Inflammatory macrophage treated with lipopolysaccharide for 4 hours (primary cell): ENCODE results near the gene VSTM2B.
"Not testable (repeated sequence)": the region's sequence is repeated elsewhere in the genome, so short reads cannot be mapped to it uniquely, and the experiment has no call there.

Experiments used
- DNase-seq: peaks from one replicate; pipeline ENCODE4 v3.0.0-alpha.2; 2020

The VSTM2B gene

DNA sequence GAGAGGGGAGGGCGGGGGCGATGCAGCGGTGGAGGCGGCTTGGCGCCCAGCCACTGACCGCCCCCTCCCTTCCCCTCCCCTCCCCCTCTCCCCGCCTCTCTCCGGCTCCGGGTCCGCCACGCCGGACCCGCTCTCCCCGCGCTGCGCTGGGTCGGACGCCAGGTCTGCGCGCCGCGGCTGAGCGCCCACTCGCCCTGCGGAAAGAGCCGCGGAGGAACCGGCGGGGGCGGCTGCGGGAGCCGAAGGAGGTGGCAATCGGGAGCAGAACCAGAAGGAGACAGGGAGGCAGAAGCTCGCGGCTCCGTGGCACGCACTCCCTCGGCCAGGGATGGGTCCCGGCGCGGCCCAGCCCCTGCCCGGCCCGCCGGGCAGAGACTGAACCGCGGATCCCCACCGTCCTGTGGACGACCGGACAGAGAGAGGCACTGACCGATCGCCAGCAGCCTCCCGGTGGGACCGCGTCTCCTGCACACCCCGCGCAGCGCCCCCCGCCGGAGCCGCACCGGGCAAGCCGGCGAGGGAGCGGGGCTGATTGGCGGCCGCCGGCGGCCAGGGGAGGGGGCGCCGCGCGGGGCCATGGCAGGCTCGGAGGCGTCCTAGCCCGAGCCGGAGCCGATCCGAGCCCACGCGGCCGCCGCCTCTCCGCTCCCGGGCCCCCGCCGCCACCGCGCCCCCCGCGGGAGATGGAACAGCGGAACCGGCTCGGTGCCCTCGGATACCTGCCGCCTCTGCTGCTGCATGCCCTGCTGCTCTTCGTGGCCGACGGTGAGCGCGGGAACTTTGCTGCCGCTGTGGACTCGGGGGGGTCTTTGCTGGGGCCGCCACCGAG, at the start of gene VSTM2B:
Gene VSTM2B, plus strand, starts transcription at position 94 of the 829 bp plus-strand sequence. Its CDS starts 590 bp downstream, at position 684.
- no peak for DNase-seq

DNA sequence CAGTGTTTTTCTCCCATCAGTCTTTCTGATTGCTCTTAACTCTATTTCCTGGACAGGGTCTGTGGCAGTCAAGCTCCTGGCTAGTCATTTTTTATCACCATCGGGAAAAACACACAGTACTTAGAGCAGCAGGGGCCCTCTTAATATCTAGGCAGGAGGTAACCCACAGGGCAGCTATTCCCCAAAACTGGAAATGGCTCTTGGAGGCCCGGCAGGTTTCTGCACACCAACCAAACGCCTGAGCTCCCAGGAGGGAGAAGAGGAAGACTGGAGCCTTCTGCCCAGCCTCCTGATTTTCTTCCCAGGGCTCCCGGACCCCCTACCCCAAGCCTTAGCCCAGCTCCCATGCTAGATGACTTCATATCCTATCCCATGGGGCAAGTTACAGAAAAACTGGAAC, 49.3 kb upstream of the VSTM2B start:
- no peak for DNase-seq

DNA sequence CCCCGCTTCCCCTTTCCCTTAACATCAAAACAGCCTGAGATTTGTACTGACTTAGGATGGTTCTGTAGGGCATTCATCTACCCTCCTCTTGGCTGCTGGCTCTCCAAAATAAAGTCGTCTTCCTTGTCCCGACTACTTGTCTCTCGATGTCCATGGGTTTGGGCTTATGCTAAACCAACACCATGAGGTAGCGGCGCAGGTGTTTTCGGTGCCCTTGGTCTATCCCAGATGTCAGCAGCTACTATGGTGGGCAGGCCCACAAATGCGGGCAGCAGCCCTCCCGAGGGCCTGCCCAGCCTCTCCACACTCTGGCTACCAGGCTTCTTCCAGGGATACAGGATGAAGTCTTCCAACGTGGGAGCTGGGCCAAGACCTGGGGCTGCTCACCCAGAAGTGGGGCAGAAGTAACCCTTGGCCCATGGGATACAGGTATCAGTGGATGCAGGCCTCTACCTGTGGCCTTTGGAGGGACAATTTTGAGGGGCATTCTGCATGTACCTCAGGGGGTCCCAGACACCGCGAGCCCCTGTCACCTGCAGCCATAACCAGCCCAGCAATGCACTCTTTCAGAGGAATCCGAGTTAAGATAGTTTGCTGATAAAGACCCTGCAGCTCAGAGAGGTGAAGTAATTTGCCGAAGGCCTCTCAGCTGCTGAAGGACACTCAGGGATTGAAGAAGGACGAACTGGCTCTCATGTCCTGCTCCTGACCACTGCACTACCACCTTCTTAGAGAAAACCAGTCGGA, 47.8 kb upstream of the VSTM2B start:
- DNase-seq: no peak

DNA sequence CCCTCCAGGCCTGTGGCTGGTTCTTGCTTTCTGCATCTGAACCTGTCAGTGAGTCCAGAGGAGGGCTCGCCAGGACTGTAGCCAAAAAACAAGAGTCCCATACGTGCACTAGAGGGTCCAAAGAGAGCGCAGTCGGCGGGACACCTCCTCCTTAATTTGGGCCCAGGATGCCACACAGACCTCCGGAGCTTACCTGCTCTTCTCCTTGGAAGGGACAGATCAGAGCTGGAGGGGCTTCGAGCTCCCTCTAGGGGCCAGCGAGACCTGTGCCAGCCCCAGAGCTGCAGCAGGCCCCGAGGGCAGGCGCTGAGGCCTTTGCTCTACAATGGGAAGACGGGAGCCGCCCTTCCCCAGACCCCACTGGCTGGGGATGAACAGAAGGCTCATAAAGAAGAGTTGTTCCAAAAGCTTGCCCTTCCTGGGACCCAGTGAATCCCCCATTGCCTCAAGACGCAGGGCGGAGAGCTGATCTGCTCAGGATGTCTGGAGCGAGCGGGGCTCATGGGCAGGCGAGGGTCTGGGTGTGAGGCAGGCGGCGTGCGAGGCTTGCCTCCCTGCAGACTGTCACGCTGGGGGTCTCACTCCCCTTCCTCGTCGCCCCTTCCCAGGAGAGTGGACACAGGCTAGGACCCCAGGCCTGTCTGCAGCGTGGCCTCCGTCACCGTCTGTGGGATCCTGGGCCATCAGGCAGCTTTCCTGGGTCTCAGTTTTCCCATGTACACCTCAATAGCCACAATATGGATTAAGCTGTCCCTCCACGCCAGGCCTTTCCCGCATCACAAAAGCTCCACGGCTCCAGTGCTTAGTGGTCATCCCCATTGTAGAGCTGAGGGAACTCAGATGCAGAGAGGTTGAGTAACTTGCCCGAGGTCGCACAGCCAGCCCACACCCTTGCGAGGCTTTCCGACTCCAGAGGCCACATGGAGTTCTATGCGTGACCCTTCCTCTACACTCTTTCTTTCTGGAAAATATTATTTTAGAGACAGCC, 46.9 kb upstream of the VSTM2B start:
- DNase-seq: no peak

GRCh38 chr19:29479941-29480340, 45.9 kb upstream of the VSTM2B start:
- DNase-seq: no peak

DNA sequence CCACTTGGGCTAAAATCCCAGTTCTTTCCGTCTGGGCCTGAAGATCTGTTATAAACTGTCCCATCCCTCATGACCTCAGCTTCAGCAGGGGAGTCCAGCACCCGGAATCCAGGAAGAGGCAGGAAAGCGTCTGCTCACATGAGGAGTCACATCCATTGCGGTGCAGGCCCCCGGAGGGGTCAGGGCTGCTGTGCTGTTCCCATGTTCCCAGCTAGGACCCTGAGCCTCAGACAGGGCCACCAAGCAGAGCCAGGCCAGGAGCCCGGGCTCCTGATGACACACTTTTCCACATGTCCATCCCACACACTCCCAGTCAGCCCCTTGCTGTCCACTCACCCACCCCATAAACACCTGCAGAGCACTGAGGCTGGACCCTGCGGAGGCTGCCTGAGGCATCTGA, 45.3 kb upstream of the VSTM2B start:
- DNase-seq: no peak

DNA sequence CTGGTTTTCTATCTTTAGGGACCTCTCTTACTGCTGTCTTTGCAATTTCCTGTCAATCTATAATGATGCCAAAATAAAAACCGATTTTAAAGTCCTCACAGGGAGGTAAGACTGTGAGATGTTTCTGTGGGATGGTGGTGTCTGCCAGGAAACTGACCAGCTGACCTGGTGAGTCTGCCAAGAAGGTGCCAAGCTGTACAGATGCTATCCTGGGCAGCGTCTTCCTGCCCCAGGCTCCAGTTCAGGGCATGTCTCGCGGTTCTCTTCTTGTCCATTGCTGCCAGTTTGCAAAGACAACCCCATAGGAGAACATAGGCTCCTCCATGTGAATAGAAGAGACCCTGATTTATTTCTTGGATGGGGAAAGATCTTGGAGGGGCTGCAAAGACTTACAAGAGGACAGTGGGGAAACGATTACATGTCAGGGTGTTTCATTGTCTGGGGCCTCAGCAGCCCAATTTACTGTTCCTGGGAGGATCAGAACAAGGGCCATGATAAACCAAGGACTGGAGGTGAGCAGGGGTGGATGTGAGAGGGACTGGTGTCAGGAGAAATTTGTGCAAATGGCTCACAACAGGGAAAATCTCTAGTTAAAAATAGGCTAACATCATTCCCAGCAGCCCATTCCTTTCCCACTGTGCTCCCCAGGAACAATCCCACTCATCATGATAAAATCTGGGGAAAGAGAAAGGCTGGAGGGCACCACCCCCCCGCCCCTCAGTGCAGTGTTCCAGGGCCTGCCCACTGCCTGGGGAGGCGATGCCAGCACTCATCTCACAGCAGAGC, 42.7 kb upstream of the VSTM2B start:
- DNase-seq: no peak

DNA sequence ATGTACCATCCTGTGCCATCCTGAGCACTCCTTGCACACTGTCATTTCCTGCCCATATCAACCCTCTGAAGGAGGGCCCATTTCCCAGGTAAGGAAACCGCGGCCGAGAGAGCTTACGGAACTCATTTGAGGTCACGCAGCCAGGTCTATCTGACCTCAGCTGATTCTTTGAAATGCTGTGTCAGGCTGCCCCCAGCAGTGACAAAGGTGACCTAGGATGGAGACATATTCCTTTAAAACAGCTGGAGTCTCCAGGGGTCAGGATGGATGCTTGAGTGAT, 42.2 kb upstream of the VSTM2B start:
- no peak for DNase-seq

DNA sequence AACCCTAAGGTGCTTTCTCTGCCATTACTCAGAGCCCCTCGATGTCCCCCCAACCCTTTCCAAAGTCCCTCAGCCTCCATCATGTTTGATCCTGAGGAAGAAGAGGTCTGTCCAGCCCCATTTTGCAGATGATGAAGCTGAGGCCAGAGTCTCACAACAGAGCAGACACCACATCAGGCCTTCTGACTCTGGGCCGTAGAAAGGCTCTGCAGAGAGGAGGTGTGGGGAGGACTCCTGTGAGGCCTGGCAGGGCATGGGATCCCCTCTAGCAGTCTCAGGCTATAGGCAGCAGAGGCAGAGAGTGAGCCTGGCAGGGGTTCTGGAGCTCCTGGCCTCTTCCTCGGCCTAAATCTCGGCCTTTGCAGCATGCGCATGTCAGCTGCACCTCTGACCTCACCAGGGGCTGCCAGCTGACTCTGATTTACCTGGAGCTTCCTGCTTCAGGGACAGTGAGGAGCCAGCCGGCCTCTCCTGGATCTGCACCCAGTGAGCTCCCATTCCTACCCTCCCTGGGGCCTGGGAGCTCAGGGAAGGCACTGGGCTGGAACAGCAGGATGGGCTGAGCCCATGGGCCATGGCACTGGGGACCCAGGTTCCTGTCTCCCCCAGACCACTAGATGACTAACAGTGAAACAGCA, 41.7 kb upstream of the VSTM2B start:
- DNase-seq: no peak

DNA sequence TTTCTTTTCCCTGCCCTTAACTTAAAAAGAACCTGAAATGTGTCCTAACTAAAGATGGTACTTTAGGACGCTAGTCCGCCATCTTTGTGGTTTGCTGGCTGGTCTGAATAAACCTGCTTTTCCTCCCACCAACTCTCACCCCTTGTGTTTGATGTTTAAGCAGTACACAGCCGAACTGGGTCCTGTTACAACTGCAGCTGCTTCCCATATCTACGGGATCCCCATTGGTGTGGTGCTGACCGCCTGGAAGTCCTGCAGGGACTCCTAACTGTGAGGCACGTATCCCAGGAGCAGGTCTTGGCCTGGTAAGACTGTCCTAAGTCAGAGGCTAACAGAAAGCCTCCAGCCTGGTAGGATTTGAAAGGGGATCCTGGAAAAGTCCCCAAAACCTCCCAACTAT, 40.9 kb upstream of the VSTM2B start:
- DNase-seq: no peak

- no peak for DNase-seq
Observed at GRCh38 chr19:29485293-29485692, 40.5 kb upstream of the VSTM2B start.

DNA sequence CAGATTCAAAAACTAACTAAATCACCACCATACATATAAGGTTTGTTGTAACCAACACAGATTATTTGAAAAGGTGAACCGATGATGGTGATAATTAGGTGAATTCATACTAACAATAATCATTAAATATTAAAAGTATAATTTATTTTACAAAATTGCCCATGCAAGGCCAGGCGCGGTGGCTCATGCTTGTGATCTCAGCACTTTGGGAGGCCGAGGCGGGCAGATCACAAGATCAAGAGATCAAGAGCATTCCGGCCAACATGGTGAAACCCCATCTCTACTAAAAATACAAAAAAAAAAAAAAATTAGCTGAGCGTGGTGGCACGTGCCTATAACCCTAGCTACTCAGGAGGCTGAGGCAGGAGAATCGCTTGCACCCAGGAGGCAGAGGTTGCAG, 38.8 kb upstream of the VSTM2B start:
- not testable (repeated sequence) for DNase-seq

DNA sequence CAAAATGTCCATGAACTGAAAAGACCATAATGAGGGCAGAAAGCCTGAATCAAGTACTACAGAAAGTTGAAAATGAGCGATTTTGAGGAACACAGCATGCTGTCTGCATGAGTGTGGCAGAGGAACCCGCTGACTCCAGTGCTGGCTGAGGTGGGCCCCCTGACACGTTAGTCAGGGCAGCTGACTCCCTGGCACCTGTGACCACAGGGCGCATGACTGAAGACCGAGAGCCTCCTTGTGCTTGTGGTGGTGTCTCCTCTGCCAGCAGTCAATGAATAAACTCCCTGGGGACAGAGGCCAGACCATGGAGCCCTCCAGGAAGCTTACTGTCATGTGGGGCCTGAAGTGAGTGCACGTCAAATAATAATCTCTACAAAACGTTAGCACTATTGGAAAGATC, 38.4 kb upstream of the VSTM2B start:
- no peak for DNase-seq

DNA sequence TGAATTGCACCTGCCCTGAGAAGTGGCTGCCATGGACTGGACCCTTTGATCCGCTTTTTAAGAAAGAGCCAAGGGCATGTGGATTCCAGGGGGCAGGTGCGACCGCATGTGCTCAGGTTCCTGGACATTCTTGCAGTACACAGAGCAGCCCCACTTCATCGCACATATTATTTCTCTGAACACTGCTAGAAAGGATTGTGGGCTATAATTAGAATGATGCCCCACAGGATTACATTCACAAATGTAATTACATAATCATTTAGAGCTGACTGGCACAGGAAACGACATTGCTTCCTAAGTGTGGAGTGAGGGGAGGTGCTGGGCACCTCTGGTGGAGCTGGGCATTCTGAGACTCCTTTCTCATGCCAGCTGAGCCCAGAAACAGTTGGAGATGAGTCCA, 37.5 kb upstream of the VSTM2B start:
- DNase-seq: no peak

DNA sequence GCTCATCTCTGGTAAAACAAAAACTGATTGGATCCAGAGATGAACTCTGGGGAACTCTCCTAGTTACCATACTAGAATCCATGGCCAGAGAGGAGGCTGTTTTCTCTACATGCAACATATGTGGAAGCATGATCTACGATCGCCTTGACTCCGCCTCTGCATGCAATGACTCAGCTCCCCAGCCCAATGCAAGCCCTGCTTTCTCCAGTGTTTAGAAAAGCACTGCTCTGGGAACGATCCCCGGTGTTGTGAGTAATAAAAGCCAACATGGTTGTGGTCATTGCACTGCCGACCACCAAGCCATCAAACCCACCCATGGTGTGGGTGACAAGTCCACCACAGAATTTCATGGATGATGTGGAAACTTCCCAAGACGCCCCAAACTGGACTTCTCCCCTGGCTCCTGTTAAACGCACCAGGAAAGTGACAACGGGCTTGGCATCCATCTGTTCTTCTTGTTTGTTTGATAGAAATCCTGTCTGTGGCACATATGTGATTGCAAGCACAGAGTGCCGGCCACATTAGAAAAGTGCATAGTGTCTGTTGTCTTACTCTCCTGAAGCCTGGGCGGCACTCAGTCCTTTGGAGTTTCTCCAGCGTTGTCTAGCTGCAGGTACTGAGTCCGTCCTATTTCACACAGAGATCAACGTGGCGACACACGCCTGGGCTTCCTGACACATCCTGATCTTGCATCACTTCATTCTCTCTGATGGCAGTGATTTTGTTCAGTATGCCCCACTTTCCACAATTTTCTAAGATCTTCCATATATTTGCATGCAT, 36.4 kb upstream of the VSTM2B start:
- no peak for DNase-seq

DNA sequence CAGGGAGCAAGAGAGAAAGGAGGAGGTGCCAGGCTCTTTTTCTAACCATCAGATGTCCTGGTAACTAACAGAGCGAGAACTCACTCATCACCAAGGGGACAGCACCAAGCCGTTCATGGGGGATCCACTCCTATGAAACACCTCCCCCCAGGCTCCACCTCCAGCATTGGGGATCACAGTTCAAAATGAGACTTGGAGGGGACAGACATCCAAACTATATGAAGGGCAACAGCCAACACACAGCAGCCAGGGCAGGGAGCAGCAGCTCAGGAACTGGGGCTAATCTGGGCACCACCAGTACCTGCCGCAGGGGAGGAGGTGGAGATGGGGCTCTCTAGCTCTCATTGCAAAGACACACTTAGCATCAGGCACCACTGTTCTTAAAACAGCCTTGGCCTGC, 34.3 kb upstream of the VSTM2B start:
- no peak for DNase-seq

DNA sequence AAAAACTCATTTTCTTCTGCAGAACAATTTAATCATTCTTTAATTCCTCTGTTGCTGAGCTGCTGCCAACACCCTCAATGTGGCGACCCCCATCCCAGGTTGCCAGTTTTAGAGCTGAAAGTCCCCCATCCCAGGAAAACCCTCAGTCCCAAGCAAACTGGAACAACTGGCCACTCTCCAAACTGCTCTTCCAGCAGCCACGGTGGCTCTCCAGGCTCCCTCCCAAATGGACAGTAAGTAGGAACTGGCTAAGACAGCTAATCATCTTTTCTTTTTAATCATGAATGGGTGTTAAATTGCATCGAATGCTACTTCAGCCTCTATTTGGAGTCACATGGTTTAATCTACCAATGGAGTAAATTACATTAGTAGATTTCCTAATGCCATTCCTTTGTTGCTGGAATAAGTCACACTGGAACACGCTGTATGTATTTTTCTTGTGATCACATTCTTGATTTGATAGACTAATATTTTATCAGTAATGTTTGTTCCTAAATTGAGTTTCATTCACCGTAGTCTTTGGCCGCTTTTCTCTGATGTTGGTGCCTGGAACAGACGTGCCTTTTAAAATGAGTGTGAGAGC, 33.7 kb upstream of the VSTM2B start:
- DNase-seq: no peak

DNA sequence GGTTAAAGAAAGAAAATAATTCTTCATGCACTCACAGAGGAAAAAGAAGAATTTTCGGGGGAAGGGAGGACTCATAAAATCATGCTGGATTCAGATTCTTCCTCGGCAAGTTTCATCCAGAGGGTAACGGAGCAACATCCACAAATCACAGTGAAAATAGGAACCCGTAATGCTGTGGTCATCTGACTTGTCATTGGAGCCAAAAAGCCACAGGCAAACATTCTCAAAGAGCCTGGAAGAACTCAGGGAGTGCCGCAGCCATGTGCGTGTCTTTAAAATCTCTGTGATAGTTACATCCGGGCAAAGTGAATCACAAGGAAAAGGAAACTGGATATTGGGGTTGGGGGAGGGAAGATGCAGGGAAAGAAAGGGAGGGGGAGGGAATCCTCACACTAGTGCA, 33.0 kb upstream of the VSTM2B start:
- no peak for DNase-seq

GRCh38 chr19:29495091-29495490, 30.7 kb upstream of the VSTM2B start:
- no peak for DNase-seq

GRCh38 chr19:29495901-29496441, 29.8 kb upstream of the VSTM2B start:
- DNase-seq: no peak

DNA sequence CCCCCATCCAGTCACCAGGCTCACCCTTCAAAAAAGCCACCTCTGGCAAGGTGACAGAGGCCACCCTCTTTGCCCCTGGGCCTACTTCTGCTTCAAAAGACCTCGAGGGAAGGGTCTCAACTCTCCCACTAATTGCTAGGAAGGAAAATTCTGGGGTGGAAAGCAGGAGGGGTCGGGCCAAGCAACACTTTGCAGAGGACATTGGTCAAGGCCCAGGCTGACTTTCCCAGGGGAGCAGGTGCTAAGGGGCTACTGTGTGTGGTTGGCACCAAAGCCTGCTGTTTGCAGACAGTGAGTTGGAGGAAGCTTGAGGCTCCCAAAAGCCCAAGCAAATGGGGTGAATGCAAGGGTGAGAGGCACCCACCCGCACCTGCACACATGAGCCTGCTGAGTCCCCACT, 28.6 kb upstream of the VSTM2B start:
- no peak for DNase-seq
